Thyroid gland (tissue), 4 donors: ENCODE data around the gene MAPRE3. TPM values are rescaled to one million over a fixed set of nuclear protein-coding genes. Genes with fewer than 3 reads are reported as not detected.

Experiments used
- DNase-seq, 2 donors: peaks; one replicate each; pipeline ENCODE4 v3.0.0-alpha.2; 2019
- H3K27ac ChIP-seq, 3 donors: fragments of 200-600 bp; sonication (generic); 1 replicate in 2 of 3; 2 replicates in 1 of 3; pipeline ENCODE4 v1.5.1; 2016 to 2019; ENCODE audit warnings: mild to moderate bottlenecking in 1 of 3, moderate library complexity in 1 of 3
- H3K27me3 ChIP-seq: fragments of 200-600 bp; sonication (generic); one replicate; pipeline ENCODE4 v1.5.1; 2019
- H3K36me3 ChIP-seq, 2 donors: fragments of 200-600 bp; sonication (generic); one replicate each; pipeline ENCODE4 v1.5.1; 2016 to 2019
- H3K4me1 ChIP-seq, 2 donors: fragments of 200-600 bp; sonication (generic); one replicate each; pipeline ENCODE4 v1.5.1; 2017 to 2019
- H3K4me3 ChIP-seq, 3 donors: fragments of 200-600 bp; sonication (generic); replicated peaks in 1 of 3; 1 replicate in 2 of 3; 2 replicates in 1 of 3; pipeline ENCODE4 v1.5.1; 2016; ENCODE audit warnings: mild to moderate bottlenecking in 1 of 3
- H3K9me3 ChIP-seq: fragments of 200-600 bp; sonication (generic); one replicate; pipeline ENCODE4 v1.5.1; 2017
- POLR2A ChIP-seq, 2 donors: fragments of 450-650 bp; IDR thresholded peaks; one replicate each; pipeline ENCODE4 v1.6.1; 2017; ENCODE audit warnings: antibody characterized with exemption in 2 of 2, mild to moderate bottlenecking in 2 of 2, moderate library complexity in 1 of 2
- WGBS, 2 donors: methylation state at CpG; one replicate each; pipeline ENCODE4 v1.1.5; 2017; 5-methylcytosine and 5-hydroxymethylcytosine counted together
- intact Hi-C: fragments of 100-400 bp; cut with DNase I; formaldehyde crosslinking; loops from one replicate; pipeline ENCODE4 v1.15.1; 2023
- total RNA-seq, 4 donors: library from RNA; depleted of rRNA; stranded (reverse); fragments of >200 nt; gene quantifications; one replicate each; pipeline ENCODE4 v1.2.3, GENCODE V29; 2016
- TF ChIP-seq, protein P1 (sequence below), 6 experiments: fragments of 200-600 bp in 3 of 6; fragments of 450-650 bp in 3 of 6; sonication (generic) in 3 of 6; IDR thresholded peaks; one replicate each; pipeline ENCODE4 v1.5.1; 2016 to 2019; ENCODE audit warnings: antibody characterized with exemption in 6 of 6, mild to moderate bottlenecking in 2 of 6, inconsistent platforms in 1 of 6, moderate library complexity in 1 of 6

Gene MAPRE3
- total RNA-seq, 4 donors from 2014 or later = 12.9 to 21.2 (median 17.0) TPM

DNA sequence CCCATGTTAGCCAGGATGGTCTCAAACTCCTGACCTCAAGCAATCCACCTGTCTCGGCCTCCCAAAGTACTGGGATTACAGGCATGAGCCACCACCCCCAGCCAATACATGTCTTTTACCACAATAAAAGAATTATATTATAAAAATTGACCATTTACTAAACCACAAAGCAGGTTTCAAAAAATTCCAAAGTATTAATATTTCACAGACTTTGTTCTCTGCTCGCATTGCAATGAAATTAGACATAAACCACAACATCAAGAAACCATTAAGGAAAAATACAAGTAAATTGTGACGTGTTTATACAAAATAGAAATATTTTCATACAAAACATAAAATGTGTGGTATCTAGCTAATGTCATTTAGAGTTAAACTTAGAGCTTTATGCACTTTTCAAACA is 13.4 kb upstream of the MAPRE3 start:
- H3K36me3 ChIP-seq = no peaks in the 10 kb centered on the region
- DNase-seq = no peak
- H3K27ac ChIP-seq = no peak overlapping the region
- TF ChIP-seq, protein P1, sequence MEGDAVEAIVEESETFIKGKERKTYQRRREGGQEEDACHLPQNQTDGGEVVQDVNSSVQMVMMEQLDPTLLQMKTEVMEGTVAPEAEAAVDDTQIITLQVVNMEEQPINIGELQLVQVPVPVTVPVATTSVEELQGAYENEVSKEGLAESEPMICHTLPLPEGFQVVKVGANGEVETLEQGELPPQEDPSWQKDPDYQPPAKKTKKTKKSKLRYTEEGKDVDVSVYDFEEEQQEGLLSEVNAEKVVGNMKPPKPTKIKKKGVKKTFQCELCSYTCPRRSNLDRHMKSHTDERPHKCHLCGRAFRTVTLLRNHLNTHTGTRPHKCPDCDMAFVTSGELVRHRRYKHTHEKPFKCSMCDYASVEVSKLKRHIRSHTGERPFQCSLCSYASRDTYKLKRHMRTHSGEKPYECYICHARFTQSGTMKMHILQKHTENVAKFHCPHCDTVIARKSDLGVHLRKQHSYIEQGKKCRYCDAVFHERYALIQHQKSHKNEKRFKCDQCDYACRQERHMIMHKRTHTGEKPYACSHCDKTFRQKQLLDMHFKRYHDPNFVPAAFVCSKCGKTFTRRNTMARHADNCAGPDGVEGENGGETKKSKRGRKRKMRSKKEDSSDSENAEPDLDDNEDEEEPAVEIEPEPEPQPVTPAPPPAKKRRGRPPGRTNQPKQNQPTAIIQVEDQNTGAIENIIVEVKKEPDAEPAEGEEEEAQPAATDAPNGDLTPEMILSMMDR (IDR thresholded peaks at IDR 0.05) = no peak
- TF ChIP-seq POLR2A (IDR thresholded peaks at IDR 0.05) = no peak
- intact Hi-C loops = no loop called here
- no peaks in the 10 kb centered on the region for H3K27me3 ChIP-seq
- no peaks in the 10 kb centered on the region for H3K9me3 ChIP-seq
- H3K4me1 ChIP-seq = no peaks in the 10 kb centered on the region
- H3K4me3 ChIP-seq = no peak overlapping the region
- 81 to 88% methylated on average over 3 of the region's 3 CpGs for WGBS, 2 donors

- Histone ChIP-seq H3K4me3 (no peak overlapping the region), H3K27ac (no peak overlapping the region), H3K9me3 (no peaks in the 10 kb centered on the region), H3K4me1 (no peaks in the 10 kb centered on the region), H3K27me3 (no peaks in the 10 kb centered on the region), H3K36me3 (no peaks in the 10 kb centered on the region)
- no peak for DNase-seq
- intact Hi-C loops = no loop called here
- TF ChIP-seq POLR2A (IDR thresholded peaks at IDR 0.05) = no peak
- TF ChIP-seq, protein P1 (IDR thresholded peaks at IDR 0.05) = no peak
- whole genome bisulfite sequencing, 2 donors = 56 to 60% methylated on average over 3 of the region's 3 CpGs
Observed at GRCh38 chr2:26957534-26957933, 12.9 kb upstream of the MAPRE3 start.

DNA sequence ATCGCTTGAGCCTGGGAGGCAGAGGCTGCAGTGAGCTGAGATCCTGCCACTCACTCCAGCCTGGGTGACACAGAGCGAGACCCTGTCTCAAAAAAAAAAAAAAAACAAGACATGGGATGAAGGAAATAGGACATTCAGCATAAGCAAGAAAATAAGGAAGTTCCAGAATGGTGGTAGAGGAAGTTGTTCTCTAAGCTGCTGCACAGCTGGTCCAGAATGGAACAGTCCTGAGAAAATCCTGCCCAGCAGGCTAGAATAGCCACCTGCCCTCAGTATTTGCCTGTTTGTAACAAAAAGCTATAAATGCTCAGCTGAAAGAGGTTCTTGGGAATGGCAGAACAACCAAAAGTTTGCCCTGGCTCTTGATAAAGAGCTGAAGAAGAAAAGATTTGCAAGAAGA is 11.1 kb upstream of the MAPRE3 start:
- Histone ChIP-seq H3K27ac (no peak overlapping the region), H3K27me3 (no peaks in the 10 kb centered on the region), H3K4me1 (no peaks in the 10 kb centered on the region), H3K36me3 (no peaks in the 10 kb centered on the region), H3K4me3 (no peak overlapping the region), H3K9me3 (no peaks in the 10 kb centered on the region)
- WGBS, 2 donors = 84 to 95% methylated on average over 2 of the region's 2 CpGs
- no peak for TF ChIP-seq POLR2A (IDR thresholded peaks at IDR 0.05)
- TF ChIP-seq, protein P1 (IDR thresholded peaks at IDR 0.05) = no peak
- intact Hi-C loops = no loop called here
- DNase-seq = no peak

DNA sequence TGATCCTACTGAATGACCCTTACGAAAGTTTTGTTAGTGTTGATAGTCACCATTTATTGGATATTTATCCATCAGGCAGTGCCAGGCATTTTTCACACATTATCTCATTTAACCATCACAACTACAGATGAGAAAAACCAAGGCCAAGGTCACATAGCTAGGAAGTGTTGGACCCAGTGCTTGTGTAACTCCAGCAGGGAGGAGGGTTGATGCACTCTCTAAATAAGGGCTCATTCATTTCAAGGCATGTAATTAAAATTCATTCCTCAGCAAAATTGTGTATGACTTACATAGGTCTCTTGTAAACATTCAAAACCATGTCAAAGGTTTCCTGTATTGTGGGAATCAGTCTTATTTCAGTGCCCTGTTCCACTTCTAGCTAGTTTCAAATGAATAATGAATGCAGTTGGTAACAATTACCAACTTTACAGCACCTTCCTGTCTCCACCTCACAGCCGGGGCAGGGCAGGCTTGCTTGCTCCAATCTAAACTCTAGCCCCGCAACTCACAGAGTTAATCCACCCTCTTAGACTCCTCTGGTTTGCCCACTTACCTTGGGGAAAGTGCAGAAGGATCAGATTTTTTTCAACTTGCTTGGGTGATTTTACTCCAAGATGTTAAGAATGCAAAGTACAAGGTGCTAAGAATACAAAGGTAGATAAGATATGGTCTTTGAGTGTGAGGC is 5.8 kb upstream of the MAPRE3 start:
- no peaks in the 10 kb centered on the region for H3K4me1 ChIP-seq
- H3K36me3 ChIP-seq = no peaks in the 10 kb centered on the region
- 40 to 48% methylated on average over 3 of the region's 3 CpGs for WGBS, 2 donors
- H3K4me3 ChIP-seq = no peak overlapping the region
- H3K9me3 ChIP-seq = no peaks in the 10 kb centered on the region
- H3K27me3 ChIP-seq = no peaks in the 10 kb centered on the region
- DNase-seq = no peak
- no peak overlapping the region for H3K27ac ChIP-seq
- intact Hi-C loops = loop anchor here (5.0 to 10.0 kb wide), 2 partner anchors 123 to 240 kb away; partner anchors contain the start of gene KHK
- TF ChIP-seq, protein P1 (IDR thresholded peaks at IDR 0.05) = no peak
- no peak for TF ChIP-seq POLR2A (IDR thresholded peaks at IDR 0.05)

DNA sequence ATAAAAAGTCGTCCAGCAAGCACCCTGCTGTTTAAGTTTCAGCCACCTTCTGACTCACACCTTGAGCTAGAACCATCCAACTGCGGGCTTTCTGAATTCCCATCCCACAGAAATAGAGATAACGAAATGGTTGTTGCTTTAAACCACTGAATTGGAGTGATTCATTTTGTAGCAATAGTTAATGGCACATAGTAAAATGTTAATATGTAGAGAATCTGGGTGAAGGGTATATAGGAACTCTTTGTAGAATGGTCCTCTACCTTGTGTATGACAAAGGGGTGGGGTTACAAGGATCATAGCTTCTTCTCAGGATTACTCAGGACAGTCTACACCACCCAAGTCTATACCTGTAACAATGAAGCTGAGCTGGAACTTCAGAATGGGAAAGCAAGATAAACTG is 2.4 kb upstream of the MAPRE3 start:
- WGBS, 2 donors = 75 to 77% methylated on average over 3 of the region's 3 CpGs
- H3K4me1 ChIP-seq = peaks cover 5 to 8% of the 10 kb centered on the region in 2 donors
- H3K9me3 ChIP-seq = no peaks in the 10 kb centered on the region
- H3K27me3 ChIP-seq = no peaks in the 10 kb centered on the region
- intact Hi-C loops = loop anchor here (10.0 kb wide), 1 partner anchor 237 kb away; no protein-coding TSS in a partner anchor
- no peak for DNase-seq
- no peak overlapping the region for H3K4me3 ChIP-seq
- no peaks in the 10 kb centered on the region for H3K36me3 ChIP-seq
- TF ChIP-seq POLR2A (IDR thresholded peaks at IDR 0.05) = no peak
- TF ChIP-seq, protein P1 (IDR thresholded peaks at IDR 0.05) = no peak
- no peak overlapping the region for H3K27ac ChIP-seq
